Thyroid gland (tissue), 4 donors: Measurements from ENCODE around the gene ABCA12. TPM values are rescaled to one million over a fixed set of nuclear protein-coding genes. Genes with fewer than 3 reads are reported as not detected.

Experiments used
- DNase-seq, 2 donors: peaks; one replicate each; pipeline ENCODE4 v3.0.0-alpha.2; 2019
- H3K27ac ChIP-seq, 3 donors: fragments of 200-600 bp; sonication (generic); 1 replicate in 2 of 3; 2 replicates in 1 of 3; pipeline ENCODE4 v1.5.1; 2016 to 2019; ENCODE audit warnings: mild to moderate bottlenecking in 1 of 3, moderate library complexity in 1 of 3
- H3K27me3 ChIP-seq: fragments of 200-600 bp; sonication (generic); one replicate; pipeline ENCODE4 v1.5.1; 2019
- H3K36me3 ChIP-seq, 2 donors: fragments of 200-600 bp; sonication (generic); one replicate each; pipeline ENCODE4 v1.5.1; 2016 to 2019
- H3K4me1 ChIP-seq, 2 donors: fragments of 200-600 bp; sonication (generic); one replicate each; pipeline ENCODE4 v1.5.1; 2017 to 2019
- H3K4me3 ChIP-seq, 3 donors: fragments of 200-600 bp; sonication (generic); replicated peaks in 1 of 3; 1 replicate in 2 of 3; 2 replicates in 1 of 3; pipeline ENCODE4 v1.5.1; 2016; ENCODE audit warnings: mild to moderate bottlenecking in 1 of 3
- H3K9me3 ChIP-seq: fragments of 200-600 bp; sonication (generic); one replicate; pipeline ENCODE4 v1.5.1; 2017
- CTCF ChIP-seq, 6 experiments: fragments of 200-600 bp in 3 of 6; fragments of 450-650 bp in 3 of 6; sonication (generic) in 3 of 6; IDR thresholded peaks; one replicate each; pipeline ENCODE4 v1.5.1; 2016 to 2019; ENCODE audit warnings: antibody characterized with exemption in 6 of 6, mild to moderate bottlenecking in 2 of 6, inconsistent platforms in 1 of 6, moderate library complexity in 1 of 6
- POLR2A ChIP-seq, 2 donors: fragments of 450-650 bp; IDR thresholded peaks; one replicate each; pipeline ENCODE4 v1.6.1; 2017; ENCODE audit warnings: antibody characterized with exemption in 2 of 2, mild to moderate bottlenecking in 2 of 2, moderate library complexity in 1 of 2
- WGBS, 2 donors: methylation state at CpG; one replicate each; pipeline ENCODE4 v1.1.5; 2017; 5-methylcytosine and 5-hydroxymethylcytosine counted together
- intact Hi-C: fragments of 100-400 bp; cut with DNase I; formaldehyde crosslinking; loops from one replicate; pipeline ENCODE4 v1.15.1; 2023
- total RNA-seq, 4 donors: library from RNA; depleted of rRNA; stranded (reverse); fragments of >200 nt; gene quantifications; one replicate each; pipeline ENCODE4 v1.2.3, GENCODE V29; 2016

Gene ABCA12
- total RNA-seq, 4 donors from 2014 or later = not detected

GRCh38 chr2:214987261-214987660 lies 151.2 kb downstream of the ABCA12 start:
- H3K36me3 ChIP-seq = no peaks in the 10 kb centered on the region
- 89 to 94% methylated on average over 3 of the region's 3 CpGs for WGBS, 2 donors
- no peaks in the 10 kb centered on the region for H3K4me1 ChIP-seq
- no peak overlapping the region for H3K4me3 ChIP-seq
- H3K9me3 ChIP-seq = no peaks in the 10 kb centered on the region
- intact Hi-C loops = no loop called here
- H3K27me3 ChIP-seq = no peaks in the 10 kb centered on the region
- H3K27ac ChIP-seq = no peak overlapping the region
- no peak for DNase-seq
- TF ChIP-seq CTCF (IDR thresholded peaks at IDR 0.05) = no peak
- no peak for TF ChIP-seq POLR2A (IDR thresholded peaks at IDR 0.05)

GRCh38 chr2:214985619-214986018 lies 152.8 kb downstream of the ABCA12 start:
- H3K36me3 ChIP-seq = no peaks in the 10 kb centered on the region
- TF ChIP-seq POLR2A (IDR thresholded peaks at IDR 0.05) (no peak), CTCF (IDR thresholded peaks at IDR 0.05) (no peak)
- no peak for DNase-seq
- H3K27me3 ChIP-seq = no peaks in the 10 kb centered on the region
- no peaks in the 10 kb centered on the region for H3K4me1 ChIP-seq
- no peaks in the 10 kb centered on the region for H3K9me3 ChIP-seq
- WGBS, 2 donors = 49 to 54% methylated on average over 3 of the region's 3 CpGs
- intact Hi-C loops = no loop called here
- H3K4me3 ChIP-seq = no peak overlapping the region
- H3K27ac ChIP-seq = no peak overlapping the region

DNA sequence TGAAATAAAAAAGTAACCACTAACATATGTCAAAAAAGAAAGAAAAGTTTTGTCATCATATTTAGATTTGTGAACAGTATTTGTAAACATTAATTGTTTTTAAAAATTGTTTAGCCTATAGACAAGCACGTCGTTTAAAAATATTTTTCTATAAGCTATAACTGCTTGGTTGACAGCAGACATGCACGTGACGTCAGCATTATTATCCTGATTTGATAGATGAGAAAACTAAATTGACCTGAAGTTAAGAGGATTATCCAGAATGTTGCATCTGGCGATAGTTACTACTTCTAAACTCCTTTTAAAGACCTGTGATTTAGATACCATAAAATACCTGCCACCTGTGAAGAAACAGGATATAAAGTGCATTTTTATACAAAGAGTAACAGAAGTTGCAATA lies 172.0 kb downstream of the ABCA12 start:
- Histone ChIP-seq H3K4me1 (no peaks in the 10 kb centered on the region), H3K27me3 (no peaks in the 10 kb centered on the region), H3K27ac (no peak overlapping the region), H3K4me3 (no peak overlapping the region), H3K9me3 (no peaks in the 10 kb centered on the region), H3K36me3 (no peaks in the 10 kb centered on the region)
- intact Hi-C loops = no loop called here
- WGBS, 2 donors = 92% methylated on average over 5 of the region's 5 CpGs
- no peak for DNase-seq
- no peak for TF ChIP-seq CTCF (IDR thresholded peaks at IDR 0.05)
- no peak for TF ChIP-seq POLR2A (IDR thresholded peaks at IDR 0.05)

DNA sequence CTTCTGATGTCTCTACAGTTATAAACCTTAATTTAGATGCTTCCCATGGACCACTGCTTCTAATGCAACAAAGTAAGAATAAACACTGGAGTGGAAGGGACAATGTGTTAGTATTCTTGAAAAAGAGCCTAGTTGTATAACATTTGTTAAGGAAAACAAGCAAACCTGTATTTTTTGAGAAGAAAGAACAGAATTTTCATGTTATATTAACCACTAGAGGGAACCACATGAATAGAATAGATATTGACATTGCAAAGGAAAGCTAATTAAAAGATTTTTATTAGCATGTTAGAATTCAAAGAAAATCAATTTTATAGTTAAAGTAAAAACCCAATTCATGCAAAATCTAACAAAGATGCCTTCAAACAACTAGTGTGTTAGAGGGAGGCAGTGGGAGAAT lies 177.7 kb downstream of the ABCA12 start:
- no peaks in the 10 kb centered on the region for H3K9me3 ChIP-seq
- no peak for TF ChIP-seq POLR2A (IDR thresholded peaks at IDR 0.05)
- no peak for TF ChIP-seq CTCF (IDR thresholded peaks at IDR 0.05)
- H3K36me3 ChIP-seq = no peaks in the 10 kb centered on the region
- H3K27me3 ChIP-seq = no peaks in the 10 kb centered on the region
- no peak for DNase-seq
- H3K4me3 ChIP-seq = no peak overlapping the region
- no peaks in the 10 kb centered on the region for H3K4me1 ChIP-seq
- intact Hi-C loops = no loop called here
- no peak overlapping the region for H3K27ac ChIP-seq

- no peaks in the 10 kb centered on the region for H3K4me1 ChIP-seq
- no peaks in the 10 kb centered on the region for H3K27me3 ChIP-seq
- no peak for TF ChIP-seq POLR2A (IDR thresholded peaks at IDR 0.05)
- TF ChIP-seq CTCF (IDR thresholded peaks at IDR 0.05) = no peak
- 73 to 87% methylated on average over 2 of the region's 2 CpGs for WGBS, 2 donors
- no peak overlapping the region for H3K4me3 ChIP-seq
- no peak for DNase-seq
- no peak overlapping the region for H3K27ac ChIP-seq
- intact Hi-C loops = no loop called here
- H3K9me3 ChIP-seq = no peaks in the 10 kb centered on the region
- H3K36me3 ChIP-seq = no peaks in the 10 kb centered on the region
Observed at GRCh38 chr2:214946949-214947348, 191.5 kb downstream of the ABCA12 start.
